Measurements from ENCODE around the gene UNKL. TPM values are rescaled to one million over a fixed set of nuclear protein-coding genes. Genes with fewer than 3 reads are reported as not detected.
"Not testable (repeated sequence)": the region's sequence is repeated elsewhere in the genome, so short reads cannot be mapped to it uniquely, and the experiment has no call there.

UNKL gene
- total RNA-seq, 1 donor from 2014 or later, result 5.3 TPM

DNA sequence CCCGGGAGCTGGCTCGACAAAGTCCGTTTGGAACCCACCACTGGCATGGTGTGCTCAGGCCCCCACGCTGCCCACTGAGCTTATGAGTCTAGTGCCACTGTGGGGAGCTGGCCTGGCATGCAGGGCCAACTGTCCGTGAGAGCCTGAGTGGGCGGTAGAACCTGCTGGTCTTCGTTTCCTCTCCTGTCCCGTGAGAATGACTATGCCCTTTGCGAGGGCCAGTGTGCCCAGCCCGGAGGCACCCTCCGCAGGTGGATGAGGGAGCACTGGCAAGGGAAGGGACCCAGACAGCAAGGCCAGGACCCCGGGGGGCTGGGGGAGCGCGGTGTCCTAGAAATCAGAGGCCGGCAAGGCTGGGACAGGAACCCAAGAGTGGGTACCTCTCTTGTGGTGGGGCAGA, 77.9 kb downstream of the UNKL start:
- no peak for ATAC-seq

DNA sequence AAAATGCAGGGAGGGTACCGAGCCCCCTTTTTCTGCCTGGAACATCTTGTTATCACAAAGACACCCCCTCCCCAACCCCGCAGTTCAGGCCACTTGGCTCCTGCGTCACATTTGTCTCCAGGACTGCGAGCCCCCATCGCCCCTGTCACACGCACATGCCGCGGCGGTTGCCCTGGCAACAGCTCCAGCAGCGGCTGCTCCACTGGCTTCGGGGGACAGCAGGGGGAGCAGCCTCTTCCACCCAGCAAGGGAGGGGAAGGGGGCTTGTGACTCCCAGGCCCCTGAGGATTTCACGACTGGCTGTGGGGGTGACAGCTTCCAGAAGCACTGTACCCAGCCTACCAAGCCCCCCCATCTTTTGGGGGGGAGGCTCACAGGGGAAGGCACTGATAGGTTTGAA, 78.5 kb downstream of the UNKL start:
- ATAC-seq, result no peak

DNA sequence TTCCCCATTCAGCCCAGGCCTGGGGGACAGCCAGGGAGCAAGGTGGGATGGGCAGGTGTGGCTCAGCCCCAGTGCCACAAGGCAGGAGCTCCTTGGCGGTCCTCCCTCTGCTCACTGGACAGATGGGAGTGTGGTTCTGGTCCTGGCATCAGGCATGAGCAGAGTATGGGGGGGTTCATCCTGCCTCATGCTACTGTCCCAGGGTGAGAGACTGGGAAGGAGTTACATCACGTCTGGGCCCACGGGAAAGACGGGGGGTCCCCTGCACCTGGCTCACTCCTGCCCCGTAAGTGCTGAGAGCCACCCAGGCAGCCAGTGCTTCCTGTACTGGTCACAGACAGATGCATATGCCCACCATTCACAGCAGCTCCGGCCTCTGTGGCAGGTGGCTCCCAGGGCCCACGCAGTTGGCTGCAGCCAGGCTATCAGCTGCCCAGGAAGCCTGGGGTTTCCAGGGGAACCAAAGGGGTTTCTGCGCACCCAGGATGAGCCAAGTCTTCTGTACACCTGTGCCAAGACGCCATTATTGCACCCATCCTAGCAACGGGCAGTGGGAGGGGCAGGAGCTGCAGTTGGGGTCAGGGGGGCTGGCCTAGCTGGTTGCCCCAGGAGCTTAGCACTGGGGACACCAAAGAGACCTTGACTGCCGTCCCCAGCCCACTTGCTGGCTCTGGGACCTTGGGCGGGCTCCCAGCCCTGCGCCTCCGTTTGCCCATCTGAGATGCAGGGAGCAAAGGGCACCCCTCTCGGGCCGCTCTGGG, 79.1 kb downstream of the UNKL start:
- no peak for ATAC-seq

DNA sequence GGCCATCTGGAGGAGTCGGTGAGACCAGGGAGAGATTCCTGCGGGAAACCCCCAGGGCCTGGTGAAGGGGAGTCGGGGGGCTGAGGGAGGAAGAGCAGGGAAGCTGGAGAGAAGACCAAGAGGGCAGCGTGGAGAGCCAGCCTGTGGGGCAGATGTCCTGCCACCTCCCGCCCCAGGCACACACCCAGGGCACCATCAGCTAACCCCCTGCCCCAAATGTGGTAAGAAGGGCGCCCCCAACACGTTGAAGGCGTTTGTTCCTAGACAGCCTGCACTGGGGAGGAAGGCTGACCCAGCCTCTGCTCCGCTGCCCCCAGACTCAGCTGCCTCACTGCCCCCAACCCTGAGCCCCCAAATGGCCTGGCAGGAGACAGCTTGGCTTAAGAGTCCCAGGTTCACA, 79.8 kb downstream of the UNKL start:
- ATAC-seq, result no peak

DNA sequence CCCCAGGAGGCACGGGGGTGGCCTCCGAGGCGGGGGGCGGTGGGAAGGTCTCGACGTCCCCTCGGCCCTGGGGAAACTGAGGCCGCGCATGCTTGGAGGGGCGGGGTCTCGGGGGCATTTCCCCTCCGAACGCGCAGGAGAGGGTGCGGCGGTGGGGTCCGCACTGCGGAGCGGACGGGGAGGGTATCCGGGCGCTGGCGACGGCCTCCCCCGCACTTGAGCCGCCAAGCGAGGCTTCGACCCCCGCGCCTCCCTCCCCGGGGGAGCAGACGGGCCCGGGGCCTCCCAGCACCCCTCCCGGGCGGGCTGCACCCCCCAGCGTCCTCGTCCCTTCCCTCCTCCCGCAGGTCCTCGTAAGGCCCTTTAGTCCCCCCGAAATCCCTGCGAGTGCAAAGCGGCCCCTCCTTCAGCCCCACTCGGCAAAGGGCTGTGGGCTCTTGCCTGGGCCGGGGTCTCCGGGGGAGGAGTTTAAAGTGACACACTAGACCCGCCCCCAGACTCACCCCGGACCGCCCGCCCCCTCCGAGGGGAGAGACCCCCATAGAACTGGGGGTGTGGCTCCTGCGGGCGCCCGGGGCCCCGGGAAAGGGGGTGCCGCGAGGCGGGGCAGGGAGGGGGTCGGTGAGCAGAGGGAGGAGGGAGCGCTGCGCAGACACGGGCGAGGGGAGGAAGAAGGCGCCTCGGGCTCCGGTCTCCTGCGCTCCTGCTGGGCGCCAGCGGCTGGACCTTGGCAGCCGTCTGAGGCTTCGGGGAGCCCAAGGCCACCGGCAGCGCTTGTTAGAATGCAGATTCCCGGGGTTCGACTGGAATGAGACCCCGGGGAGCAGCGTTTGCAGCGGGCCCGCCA, 80.4 kb downstream of the UNKL start:
- ATAC-seq, result no peak

DNA sequence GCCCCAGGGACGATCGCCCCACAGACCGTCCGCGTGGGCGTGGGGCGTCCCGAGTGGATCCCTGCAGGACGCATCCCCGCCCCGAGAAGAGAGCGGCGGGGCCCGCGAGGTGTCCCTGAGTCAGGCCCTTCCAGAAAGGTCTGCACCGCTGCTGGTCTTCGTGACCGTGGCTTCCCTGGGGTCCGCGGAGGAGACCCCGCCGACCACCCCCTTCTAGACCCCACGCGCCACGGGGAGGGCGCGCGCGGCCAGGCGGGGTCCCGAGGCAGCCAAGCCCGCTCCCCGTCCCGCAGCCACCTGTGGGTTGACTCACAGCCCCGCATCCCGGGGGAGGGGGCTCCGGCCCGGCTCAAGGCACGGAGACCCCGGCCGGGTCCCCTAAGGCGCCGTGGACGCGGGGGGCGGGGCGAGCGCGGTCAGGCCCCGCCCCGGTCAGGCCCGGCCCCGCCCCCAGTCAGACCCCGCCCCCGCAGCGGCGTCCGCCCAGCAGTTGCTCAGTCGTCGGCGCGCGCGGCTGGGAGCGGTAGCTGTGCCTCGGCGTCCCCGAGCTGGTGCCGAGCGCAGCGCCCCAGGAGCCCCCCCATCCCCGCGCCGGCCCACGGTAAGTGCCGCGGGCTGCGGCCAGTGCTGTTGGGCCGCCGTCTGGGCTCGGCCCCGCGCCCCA, 81.2 kb downstream of the UNKL start, which contains the start of gene BAIAP3:
Gene BAIAP3 (plus strand): TSS at position 497 of the 664 bp plus-strand sequence. CDS start 4,905 bp downstream, outside the sequence.
- ATAC-seq, result peak; percentile 63

DNA sequence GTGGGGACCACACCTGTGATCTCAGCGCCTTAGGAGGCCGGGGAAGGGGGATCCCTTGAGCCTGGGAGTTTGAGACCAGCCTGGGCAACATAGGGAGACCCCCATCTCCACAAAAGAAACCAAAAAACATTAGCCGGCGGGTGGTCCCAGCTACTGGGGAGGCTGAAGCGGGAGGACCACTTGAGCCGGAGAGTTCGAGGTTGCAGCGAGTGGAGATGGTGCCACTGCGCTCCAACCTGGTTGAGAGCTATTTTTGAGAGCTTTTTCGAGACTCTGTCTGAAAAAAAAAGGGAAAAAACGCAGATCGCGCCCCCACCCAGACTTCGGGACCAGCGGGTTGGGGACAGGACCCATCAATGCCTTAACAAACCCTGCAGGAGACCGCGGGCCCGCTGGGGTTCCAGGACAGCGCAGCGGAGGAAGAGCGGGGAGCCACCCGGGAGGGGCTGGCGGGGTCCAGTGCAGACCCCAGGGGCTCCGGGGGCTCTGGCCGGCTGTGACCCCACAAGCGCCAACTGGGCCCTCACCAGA, 81.8 kb downstream of the UNKL start:
- ATAC-seq, result peak; percentile 4

DNA sequence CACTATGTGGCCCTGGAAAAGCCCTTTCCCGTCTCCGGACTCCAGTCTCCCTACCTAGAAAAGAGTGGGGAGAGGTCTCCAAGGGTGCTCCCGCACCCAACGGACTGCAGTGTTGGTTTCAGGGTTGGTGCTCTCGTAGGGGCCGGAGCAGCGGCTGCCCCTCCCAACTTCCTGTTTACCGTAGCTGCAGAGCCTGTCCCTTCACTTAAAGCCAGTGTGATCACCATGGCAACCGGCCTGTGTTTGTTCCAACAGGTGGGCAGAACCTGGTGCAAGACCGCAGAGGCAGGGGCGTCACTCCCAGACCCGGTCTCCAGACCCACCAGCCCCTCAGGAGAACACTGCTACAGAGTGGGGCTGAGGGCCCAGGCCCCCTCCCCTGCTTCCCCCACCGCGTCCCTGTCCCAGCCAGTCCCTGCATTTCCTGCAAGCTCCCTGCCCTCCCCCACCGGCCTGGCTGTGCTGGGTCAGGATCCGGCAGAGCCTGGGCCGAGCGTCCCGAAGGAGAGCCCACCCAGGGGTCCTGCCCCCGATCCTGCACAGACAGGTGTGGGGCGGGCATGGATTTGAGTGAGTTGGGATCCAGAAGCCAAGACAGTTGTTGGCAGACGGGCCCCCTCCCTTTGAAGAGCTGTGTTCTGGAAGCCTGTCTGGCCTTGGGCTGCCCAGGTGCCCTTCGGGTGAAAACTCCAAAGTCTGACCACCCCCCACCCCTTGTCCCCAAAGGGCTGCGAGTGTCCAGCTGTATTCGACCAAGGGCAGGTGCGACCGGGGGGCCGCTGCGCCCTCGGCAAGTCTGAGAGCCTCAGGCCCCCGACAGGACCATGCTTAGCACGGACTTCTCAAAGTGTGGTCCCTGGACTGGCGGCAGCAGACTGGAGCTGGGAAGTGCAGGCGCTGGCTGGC, 82.5 kb downstream of the UNKL start:
- ATAC-seq, result peak; percentile 22

DNA sequence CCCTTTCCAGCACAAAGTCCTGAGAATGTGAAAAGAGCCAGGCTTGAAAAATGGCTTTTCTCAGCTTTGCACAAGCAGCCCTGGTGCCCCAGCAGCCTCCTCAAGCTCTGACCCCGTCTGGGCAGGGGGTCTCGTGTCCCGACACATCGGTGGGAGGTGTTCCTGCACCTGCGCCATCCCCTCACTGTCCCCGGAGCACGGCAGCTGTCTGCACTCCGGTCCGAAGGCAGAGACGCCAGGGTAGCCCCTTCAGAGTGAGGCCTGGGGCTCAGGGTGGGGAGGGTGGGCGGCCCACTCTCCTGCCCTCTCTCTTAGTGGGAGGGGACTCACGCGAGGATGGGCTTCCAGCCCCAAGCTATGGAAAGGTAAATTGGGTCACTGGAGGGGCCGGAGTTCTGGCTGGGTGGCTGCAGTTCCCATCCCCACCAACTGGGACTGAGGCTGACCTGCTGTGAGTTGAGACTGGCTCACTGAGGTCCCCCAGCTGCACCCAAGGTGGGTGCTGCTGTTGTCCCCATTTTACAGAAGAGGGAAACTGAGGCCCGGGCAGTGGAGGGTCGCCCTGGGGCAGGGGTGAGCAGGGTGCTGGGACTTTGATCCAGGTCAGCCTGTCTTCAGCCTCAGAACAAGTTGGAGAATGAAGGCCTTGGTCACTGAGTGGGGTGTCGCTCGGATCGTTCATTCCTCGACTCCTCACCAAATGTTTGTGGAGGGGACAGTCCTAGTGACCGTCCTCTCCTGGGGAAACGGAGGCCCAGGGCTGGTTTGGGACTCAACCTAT, 83.4 kb downstream of the UNKL start:
- no peak for ATAC-seq

DNA sequence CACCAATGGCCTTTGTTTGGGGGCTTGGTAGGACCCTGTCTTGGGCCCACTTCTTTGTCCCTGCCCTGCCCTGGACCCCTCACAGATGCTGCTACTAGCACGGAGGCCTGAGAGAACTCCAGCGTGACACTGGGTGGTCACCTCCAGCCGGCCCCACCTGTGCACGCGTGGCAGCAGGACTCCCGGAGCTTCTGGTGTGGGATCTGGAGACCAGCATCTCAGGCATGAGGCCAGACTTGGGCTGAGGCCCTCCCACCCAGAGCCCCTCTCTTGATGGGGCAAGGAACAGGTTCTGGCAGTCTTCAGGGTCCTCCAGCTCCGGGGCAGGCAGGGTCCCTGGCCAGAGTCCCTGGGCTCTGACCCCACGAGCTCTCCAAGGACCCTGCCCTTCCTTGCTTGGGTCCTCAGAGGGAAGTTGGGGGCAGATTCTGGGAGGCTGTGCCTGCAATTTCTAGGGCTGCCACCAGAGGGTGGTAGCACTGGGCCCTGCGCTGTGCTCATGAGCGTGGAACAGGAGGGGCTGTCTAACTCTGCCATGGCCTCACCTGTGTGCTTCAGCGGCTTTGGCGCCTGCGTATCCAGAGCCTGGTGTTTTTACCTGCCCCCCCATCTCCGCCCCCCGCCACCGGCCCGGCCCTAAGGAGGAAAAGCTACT, 84.1 kb downstream of the UNKL start:
- ATAC-seq, result peak; percentile 7

DNA sequence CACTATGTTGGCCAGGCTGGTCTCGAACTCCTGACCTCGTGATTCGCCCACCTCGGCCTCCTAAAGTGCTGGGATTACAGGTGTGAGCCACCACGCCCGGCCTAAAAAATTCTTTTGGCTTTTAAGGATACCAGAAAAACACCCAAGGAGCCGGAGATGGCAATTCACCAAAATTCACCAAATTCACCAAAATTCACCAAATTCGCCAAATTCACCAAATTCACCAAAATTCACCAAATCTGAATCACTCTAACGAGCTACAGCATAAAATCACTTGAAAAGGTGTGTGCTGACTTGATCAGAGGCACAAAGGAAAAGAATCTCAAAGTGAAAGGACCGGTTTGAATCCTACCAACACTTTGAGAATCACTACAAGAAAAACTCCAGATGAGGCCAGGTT, 85.5 kb downstream of the UNKL start:
- not testable (repeated sequence) for ATAC-seq

DNA sequence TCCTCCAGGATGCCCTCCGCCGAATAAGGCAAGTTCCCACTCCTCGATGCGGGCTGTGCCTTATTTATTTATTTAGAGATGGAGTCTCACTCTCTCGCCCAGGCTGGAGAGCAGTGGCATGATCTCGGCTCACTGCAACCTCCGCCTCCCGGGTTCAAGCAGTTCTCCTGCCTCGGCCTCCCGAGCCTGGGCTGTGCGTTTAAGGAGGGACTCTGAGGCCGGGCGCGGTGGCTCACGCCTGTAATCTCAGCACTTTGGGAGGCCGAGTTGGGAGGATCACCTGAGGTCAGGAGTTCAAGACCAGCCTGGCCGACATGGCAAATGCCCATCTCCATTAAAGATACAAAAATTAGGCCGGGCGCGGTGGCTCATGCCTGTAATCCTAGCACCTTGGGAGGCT, 86.4 kb downstream of the UNKL start:
- not testable (repeated sequence) for ATAC-seq

DNA sequence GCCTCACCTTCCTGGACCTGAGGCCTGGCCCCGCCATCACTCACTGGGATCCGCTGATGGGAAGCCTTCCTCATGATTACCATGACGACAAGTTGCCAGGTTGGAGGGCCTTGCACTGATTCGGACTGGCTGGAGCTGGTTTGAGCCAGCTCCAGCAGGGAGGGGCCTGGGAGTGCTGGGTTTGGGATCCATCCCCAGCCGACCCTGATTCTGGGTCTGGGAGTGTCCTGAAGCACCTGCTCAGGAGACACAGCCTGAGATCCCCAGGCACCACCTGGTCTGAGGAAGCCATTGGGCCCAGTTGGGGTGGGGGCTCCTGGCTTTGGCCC, 86.9 kb downstream of the UNKL start:
- no peak for ATAC-seq

DNA sequence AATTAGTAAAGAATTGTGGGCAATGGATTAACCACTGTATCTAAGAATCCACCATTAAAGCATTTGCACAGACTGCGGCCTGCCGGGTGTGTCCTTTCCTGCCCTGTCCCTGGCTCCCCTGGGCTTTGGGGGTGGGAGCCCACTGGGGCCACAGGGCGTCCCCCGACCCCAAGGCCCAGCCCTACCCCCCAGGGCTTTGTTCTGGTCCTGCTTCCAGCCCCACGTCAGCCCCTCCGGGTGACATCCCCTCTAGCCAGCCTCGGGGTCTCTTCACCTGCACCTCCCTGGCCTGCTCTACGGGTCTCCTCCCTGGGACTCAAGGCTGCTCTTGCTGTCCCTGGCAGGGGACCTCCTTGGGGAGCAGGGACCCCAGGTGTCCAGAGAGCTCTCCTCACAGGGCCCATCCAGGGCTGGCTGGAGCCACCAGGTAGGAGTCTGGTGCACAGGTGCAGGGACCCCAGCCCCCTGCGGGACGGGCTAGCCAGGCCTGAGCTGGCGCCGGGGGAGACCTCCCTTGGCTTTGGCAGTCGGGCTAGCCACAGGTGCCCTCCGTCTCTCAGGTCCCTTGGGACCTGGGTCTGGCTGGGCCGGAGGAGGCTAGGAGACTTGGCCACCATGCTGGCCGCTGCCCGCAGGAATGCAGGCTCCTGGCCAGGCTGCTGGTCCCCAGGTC, 87.4 kb downstream of the UNKL start:
- ATAC-seq, result no peak

DNA sequence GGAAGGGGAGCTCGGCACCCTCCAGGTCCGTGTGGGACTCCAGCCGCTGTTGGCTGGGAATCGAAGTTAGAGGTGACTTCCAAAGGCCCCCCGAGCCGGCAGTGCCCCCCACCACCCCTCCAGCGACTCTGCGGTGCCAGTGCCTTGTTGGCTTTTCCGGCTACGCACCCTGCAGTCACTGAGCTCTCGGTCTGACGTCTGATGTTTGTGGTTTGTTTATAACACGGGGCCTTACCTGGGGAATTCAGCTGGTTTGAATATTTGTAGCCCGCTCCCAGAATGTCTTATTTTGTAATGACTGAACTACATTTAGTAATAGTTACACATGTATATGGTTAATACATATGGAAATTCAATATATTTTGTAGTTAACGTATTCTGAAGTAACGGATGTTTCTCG, 88.1 kb downstream of the UNKL start:
- ATAC-seq, result no peak

DNA sequence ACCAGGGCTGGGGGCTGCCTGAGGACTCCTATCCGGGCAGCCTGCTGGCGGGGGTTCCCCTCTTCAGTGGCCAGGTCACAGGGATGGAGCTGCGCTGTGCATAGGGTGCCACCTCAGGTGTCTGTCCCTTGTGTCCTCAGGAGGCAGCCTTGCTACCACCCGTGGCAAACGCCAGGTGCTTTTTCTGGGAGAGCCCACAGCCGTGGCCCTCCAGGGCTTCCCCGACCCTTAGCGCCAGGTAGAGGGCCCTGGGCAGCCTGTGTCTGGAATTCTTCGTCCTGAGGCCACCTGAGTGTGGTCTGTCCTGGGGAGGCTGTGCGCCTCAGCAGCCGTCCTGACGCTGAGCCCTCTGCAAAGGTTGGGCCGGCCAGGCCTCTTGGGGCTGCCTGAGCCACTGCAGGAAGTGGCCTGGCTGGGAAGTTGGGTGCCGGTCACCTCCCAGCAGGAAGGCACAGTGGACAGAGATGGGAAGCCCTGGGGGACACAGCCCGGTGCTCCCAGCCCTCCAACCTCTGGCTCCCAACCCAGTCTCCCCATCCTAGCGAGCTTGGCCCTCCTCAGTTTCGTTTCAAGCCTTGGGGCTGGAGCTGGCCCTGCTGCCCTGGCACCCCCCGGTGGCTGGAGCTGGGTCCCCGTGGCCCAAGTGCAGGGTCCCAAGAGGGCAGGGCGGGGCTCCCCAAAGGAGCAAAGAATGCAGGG, 88.7 kb downstream of the UNKL start:
- ATAC-seq, result peak; percentile 9

DNA sequence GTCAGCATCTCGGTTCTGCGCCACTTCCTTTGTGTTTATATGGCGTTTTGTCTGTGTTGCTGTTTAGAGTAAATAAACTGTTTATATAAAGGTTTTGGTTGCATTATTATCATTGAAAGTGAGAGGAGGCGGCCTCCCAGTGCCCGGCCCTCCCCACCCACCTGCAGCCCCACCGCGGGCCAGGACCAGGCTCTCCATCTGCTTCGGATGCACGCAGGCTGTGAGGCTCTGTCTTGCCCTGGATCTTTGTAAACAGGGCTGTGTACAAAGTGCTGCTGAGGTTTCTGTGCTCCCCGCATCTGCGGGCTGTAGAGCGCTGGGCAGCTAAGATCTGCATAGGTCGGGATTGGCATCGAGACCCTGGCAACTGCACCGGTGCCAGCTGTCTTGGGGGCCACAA, 89.2 kb downstream of the UNKL start:
- ATAC-seq, result no peak

DNA sequence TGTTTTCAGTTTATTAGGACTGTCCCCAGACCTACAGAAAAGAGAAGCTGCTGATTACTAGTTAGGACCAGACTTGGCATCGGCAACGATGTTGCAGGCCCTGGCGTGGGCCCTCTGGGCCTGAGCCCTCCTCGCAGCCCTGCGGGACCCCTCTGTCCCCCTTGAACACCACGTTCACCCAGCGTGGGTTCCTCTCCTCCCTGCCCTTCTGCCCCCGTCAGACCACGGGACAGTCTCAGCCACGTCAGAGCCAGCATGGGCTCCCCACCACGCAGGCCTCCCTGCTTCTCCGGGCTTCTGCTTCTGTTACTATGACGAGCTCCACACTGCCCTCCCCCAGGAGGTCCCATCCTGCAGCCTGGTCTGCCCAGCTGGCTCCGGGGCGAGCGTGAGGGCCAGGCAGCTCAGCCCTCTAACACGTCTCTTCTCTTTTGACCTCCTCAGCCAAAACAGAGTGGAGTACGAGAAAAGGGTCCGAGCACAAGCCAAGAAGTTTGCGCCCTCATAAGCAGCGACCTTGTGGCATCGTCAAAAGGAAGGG, 90.1 kb downstream of the UNKL start:
- no peak for ATAC-seq

All from esophagus mucosa (tissue), 1 donor.